Transverse colon (tissue), 4 donors: Measurements from ENCODE around the gene WFDC10A.

Experiments used
- EP300 ChIP-seq: sonication (generic); formaldehyde crosslinking; IDR thresholded peaks from one replicate; pipeline ENCODE4 v1.6.1; 2017; ENCODE audit warnings: antibody characterized with exemption, low read depth
- POLR2A ChIP-seq: fragments of 450-650 bp; IDR thresholded peaks from one replicate; pipeline ENCODE4 v1.6.1; 2016; ENCODE audit warnings: antibody characterized with exemption, mild to moderate bottlenecking, moderate library complexity
- POLR2AphosphoS5 ChIP-seq, 3 donors: sonication (generic); formaldehyde crosslinking; IDR thresholded peaks; one replicate each; pipeline ENCODE4 v1.6.1; 2016; ENCODE audit warnings: antibody characterized with exemption in 3 of 3
- TF ChIP-seq, protein P1 (sequence below), 5 experiments: fragments of 200-600 bp in 3 of 5; fragments of 450-650 bp in 2 of 5; sonication (generic) in 3 of 5; IDR thresholded peaks; 1 replicate in 2 of 5; 2 replicates in 3 of 5; pipeline ENCODE4 v1.5.1; 2016 to 2017; ENCODE audit warnings: antibody characterized with exemption in 5 of 5, inconsistent platforms in 3 of 5, mild to moderate bottlenecking in 2 of 5, moderate library complexity in 1 of 5

DNA sequence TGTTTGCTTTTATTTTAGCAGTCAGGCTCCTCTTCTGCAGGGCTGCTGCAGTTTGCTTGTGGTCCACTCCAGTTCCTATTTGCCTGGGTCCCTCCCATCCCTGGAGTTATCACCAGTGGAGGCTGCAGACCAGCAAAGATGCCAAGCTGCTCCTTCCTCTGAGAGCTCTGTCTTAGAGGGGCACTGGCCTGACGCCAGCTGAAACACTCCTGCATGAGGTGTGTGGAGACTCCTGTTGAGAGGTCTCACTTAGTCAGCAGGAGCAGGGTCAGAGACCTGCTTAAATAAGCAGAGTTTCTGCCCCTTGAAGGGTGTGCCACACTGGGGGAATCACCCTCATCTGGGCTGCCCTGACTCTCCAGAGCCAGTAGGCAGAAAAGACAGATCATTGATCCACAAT lies 34.3 kb upstream of the WFDC10A start:
- TF ChIP-seq POLR2A (no peak), POLR2AphosphoS5 (IDR thresholded peaks at IDR 0.05) (no peak), EP300 (no peak)
- TF ChIP-seq, protein P1, sequence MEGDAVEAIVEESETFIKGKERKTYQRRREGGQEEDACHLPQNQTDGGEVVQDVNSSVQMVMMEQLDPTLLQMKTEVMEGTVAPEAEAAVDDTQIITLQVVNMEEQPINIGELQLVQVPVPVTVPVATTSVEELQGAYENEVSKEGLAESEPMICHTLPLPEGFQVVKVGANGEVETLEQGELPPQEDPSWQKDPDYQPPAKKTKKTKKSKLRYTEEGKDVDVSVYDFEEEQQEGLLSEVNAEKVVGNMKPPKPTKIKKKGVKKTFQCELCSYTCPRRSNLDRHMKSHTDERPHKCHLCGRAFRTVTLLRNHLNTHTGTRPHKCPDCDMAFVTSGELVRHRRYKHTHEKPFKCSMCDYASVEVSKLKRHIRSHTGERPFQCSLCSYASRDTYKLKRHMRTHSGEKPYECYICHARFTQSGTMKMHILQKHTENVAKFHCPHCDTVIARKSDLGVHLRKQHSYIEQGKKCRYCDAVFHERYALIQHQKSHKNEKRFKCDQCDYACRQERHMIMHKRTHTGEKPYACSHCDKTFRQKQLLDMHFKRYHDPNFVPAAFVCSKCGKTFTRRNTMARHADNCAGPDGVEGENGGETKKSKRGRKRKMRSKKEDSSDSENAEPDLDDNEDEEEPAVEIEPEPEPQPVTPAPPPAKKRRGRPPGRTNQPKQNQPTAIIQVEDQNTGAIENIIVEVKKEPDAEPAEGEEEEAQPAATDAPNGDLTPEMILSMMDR (IDR thresholded peaks at IDR 0.05): no peak
